ENCODE results near the gene SMARCD1. TPM values are rescaled to one million over a fixed set of nuclear protein-coding genes. Genes with fewer than 3 reads are reported as not detected.
A peak's percentile ranks its signal among the peaks of the same experiment; 100 is the strongest.

SMARCD1 gene
- total and polyA plus RNA-seq, 9 of the 15 experiments (the other 6 are each of a cell fraction or from before 2014, with no cell fraction given), result 0.86 to 91.7 (median 48.0) TPM

- TF ChIP-seq CTCFL (IDR thresholded peaks at IDR 0.05; ENCODE audit: borderline replicate concordance, insufficient read depth, low read depth, low read length, poor library complexity, severe bottlenecking) (peak; percentile 74), SMARCE1 (IDR thresholded peaks at IDR 0.05) (peak; percentile 83), MAX (CRISPR knock-in tag; IDR thresholded peaks at IDR 0.05) (peak; percentile 39), ZNF324 (CRISPR knock-in tag; IDR thresholded peaks at IDR 0.05) (no peak), DIDO1 (tag; IDR thresholded peaks at IDR 0.05; ENCODE audit: low read depth) (no peak), CTBP1 (IDR thresholded peaks at IDR 0.05; ENCODE audit: borderline replicate concordance) (peak; percentile 34; the same call in 1 of the 2 replicates), PRMT5 (CRISPR knock-in tag; IDR thresholded peaks at IDR 0.05) (no peak), ZNF224 (CRISPR knock-in tag; IDR thresholded peaks at IDR 0.05) (no peak), MEIS2 (IDR thresholded peaks at IDR 0.05; ENCODE audit: partially characterized antibody) (peak; percentile 78), MCM5 (IDR thresholded peaks at IDR 0.05; ENCODE audit: low read depth) (no peak), MXD1 (CRISPR knock-in tag; IDR thresholded peaks at IDR 0.05; ENCODE audit: borderline replicate concordance, poor library complexity, severe bottlenecking) (no peak), PHB2 (IDR thresholded peaks at IDR 0.05; ENCODE audit: low read depth) (peak; percentile 86), HMGN3 (IDR thresholded peaks at IDR 0.05; ENCODE audit: borderline replicate concordance, extremely low read depth, insufficient read length, low read depth, low read length) (peak; percentile 100), RBM39 (optimal IDR thresholded peaks at IDR 0.05; ENCODE audit: low read depth, low read length) (no peak), RCOR1 (IDR thresholded peaks at IDR 0.05; ENCODE audit: borderline replicate concordance in 1 of 2, low read depth in 2 of 2, low read length in 2 of 2) (peak; percentile 96 to 99), SMARCA5 (IDR thresholded peaks at IDR 0.05) (no peak), ELK3 (CRISPR knock-in tag; IDR thresholded peaks at IDR 0.05) (no peak), ZKSCAN1 (IDR thresholded peaks at IDR 0.05; ENCODE audit: low read depth, low read length) (no peak), PURB (CRISPR knock-in tag; IDR thresholded peaks at IDR 0.05; ENCODE audit: low read depth) (no peak), ZNF695 (CRISPR knock-in tag; IDR thresholded peaks at IDR 0.05) (no peak)
- TF ChIP-seq, protein P1, sequence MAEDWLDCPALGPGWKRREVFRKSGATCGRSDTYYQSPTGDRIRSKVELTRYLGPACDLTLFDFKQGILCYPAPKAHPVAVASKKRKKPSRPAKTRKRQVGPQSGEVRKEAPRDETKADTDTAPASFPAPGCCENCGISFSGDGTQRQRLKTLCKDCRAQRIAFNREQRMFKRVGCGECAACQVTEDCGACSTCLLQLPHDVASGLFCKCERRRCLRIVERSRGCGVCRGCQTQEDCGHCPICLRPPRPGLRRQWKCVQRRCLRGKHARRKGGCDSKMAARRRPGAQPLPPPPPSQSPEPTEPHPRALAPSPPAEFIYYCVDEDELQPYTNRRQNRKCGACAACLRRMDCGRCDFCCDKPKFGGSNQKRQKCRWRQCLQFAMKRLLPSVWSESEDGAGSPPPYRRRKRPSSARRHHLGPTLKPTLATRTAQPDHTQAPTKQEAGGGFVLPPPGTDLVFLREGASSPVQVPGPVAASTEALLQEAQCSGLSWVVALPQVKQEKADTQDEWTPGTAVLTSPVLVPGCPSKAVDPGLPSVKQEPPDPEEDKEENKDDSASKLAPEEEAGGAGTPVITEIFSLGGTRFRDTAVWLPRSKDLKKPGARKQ (CRISPR knock-in tag; IDR thresholded peaks at IDR 0.05), result no peak
- TF ChIP-seq, protein P2, sequence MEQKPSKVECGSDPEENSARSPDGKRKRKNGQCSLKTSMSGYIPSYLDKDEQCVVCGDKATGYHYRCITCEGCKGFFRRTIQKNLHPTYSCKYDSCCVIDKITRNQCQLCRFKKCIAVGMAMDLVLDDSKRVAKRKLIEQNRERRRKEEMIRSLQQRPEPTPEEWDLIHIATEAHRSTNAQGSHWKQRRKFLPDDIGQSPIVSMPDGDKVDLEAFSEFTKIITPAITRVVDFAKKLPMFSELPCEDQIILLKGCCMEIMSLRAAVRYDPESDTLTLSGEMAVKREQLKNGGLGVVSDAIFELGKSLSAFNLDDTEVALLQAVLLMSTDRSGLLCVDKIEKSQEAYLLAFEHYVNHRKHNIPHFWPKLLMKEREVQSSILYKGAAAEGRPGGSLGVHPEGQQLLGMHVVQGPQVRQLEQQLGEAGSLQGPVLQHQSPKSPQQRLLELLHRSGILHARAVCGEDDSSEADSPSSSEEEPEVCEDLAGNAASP (IDR thresholded peaks at IDR 0.05), result no peak
These were observed 34.6 kb upstream of the SMARCD1 start (continued) for GRCh38 chr12:50050410-50051098.

Data from K562 (cell line).